GM18909 (cell line): Measurements from ENCODE around the gene PRRX2.

Experiments used
- ATAC-seq: cut with Tn5 transposase; IDR thresholded peaks from one replicate; pipeline ENCODE4 v1.9.1; 2021; ENCODE audit warnings: mild to moderate bottlenecking; ENCODE audit not compliant: unreplicated experiment, poor library complexity

PRRX2 gene

DNA sequence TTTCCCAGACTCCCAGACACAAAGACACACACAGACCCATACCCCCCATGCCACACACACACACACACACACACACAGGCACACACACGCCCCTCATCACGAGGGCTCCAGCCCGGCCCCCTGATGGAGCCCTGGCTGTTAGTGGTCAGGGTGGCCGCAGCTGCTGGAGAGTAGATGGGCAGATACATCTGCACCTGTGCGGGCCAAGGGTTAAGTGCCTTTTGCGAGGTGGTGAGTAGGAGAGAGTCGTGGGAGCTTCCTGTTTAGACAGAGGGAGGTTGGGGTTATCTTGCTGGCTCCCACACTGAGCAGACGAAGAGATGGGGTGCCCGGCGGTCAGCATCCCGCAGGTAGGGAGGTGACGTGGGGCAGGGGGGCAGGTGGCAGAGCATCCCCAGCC, 8.2 kb downstream of the PRRX2 start:
- no peak for ATAC-seq

GRCh38 chr9:129674229-129674628, 8.8 kb downstream of the PRRX2 start:
- no peak for ATAC-seq

- no peak for ATAC-seq
Observed at GRCh38 chr9:129675620-129676019, 10.2 kb downstream of the PRRX2 start.

DNA sequence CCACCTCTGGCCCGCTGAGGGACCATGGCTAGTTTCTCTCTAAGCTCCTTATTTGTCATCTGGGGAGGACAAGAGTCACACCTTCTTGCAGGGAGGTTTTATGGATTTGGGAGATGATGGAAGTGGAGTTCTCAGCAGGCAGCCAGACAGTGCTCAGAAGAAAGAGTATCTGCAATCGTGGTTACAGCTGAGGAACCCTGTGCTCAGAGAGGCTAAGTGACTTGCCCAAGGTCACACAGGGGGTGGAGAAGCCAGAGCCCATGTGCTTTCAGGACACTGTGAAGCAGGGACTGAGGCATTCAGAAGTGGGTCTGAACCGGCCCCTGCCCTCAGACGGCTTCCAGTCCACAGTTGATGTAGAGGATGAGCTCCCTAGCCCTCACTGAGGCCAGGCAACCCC, 10.8 kb downstream of the PRRX2 start:
- ATAC-seq = no peak

DNA sequence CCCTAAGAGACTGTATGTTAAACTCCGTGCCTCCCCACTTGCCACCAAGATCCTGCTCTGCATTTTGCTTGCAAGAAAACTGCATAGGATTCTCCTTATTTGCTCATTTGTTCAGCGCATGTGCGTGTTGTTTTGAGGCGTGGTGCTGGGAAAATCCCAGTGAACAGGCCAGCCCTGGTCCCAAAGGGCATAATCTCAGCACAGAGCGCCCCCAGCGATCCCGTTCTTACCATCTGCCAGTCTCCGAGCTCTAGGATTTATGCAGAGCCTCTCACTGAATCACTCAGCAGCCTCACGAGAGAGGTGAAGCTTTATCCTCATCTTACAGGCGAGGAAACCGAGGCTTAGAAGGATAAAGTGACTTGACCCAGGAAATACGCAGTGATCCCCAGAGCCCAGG, 11.5 kb downstream of the PRRX2 start:
- no peak for ATAC-seq

- ATAC-seq = no peak
Observed at GRCh38 chr9:129677456-129677855, 12.0 kb downstream of the PRRX2 start.

DNA sequence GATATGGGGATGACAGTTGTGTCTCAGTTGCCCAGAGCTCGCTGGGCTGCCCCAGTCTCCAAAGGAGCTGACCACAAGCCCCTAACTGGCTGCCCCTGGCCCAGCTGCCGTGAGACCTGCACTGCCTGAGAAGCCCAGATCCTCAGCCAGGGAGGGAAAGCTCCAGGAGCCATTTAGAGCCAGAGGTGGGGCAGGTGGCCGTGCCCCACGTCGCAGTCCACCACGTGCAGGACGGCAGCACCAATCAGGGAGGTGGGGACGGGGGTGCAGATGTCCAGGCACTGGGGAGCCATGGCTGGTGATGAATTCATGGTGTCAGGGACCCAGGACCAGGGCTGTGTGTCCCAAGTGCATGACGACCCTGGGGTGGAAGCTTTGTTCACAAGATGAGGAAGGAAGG, 13.4 kb downstream of the PRRX2 start:
- ATAC-seq = no peak

DNA sequence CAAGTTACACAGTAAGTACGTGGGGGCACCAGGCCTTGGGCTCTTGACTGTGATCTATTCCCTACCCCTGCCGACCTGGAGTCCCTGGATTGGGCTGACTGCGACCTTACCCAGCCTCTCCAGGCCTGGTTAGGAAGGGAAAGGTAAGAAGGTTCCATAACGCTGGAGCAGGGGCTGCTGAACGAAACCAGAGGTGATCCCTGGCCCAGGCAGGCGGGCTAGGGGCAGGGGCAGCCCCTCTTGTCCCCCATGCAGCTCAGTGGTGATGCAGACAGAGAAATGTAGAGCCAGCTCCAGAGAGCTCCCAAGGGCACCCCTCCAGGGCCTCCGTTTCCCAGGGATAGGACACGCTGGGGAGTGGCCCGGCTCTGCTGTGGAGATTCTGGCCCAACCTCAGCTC, 14.1 kb downstream of the PRRX2 start:
- no peak for ATAC-seq

DNA sequence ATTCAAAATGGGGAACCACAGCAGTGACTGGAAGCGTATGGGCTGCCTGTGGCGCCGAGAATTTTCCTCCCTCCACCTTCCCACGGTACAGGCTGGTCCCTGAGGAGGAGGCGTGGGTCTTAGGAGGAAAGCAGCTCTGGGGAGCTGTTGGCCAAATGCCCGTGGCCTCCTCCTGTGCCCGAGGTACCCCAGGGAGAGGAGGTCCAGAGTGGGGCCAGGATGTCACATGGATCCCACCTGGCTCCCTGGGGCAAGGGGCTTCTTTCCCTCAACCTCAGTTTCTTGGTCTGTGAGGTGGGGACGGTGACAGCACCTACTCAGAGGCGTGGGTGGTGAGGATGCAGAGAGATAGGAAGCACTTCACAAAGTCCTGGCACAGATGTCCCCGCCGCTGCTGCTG, 16.5 kb downstream of the PRRX2 start:
- ATAC-seq = no peak

DNA sequence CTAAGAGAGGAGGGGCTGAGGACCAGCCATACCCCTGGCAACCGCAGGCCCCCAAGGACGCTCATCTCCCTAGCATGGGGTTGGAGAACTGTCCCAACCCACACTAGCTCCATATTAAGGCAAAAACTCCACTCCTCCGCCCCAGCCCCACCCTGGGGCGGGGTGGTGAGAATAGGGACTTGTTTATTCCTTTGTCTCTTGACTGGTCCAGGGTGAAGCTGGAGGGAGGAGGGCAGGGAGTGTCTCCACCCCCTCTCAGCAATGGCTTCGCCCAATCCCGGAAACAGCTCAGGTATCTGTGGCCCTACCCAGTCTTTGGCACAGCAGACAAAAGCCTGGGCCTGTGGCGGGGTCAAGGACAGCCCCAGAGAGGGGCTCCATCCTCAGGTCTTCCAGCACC, 16.9 kb downstream of the PRRX2 start:
- ATAC-seq = no peak

DNA sequence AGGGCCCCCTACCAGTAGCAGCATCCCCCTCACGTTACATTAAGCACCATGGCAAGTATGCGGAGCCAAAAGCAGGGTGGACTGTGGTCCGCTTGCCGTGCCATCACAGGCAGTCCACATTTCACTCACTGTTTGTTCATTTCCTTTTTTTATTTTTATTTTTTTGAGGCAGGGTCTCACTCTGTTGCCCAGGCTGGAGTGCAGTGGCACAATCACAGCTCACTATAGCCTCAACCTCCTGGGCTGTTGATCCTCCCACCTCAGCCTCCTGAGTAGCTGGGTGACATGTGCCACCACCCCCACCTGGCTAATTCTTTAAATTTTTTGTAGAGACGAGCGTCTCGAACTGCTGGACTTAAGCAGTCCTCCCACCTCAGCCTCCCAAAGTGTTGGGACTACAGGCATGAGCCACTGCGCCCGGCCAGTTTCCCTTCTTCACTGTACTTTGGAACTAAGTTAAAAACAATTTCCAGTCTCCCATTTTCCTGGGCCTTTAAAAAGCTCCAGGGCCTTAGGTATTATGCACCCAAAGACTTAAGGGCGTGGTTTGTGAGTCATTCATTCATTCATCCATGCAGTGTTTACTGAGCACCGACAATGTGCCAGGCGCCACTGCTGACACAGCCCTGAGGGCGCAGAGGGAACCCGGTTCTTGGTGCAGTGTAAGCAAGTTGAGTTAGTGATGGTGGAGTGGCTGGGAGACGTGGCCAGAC, 19.9 kb downstream of the PRRX2 start:
- no peak for ATAC-seq

- ATAC-seq = no peak
Observed at GRCh38 chr9:129685933-129686259, 20.4 kb downstream of the PRRX2 start.

DNA sequence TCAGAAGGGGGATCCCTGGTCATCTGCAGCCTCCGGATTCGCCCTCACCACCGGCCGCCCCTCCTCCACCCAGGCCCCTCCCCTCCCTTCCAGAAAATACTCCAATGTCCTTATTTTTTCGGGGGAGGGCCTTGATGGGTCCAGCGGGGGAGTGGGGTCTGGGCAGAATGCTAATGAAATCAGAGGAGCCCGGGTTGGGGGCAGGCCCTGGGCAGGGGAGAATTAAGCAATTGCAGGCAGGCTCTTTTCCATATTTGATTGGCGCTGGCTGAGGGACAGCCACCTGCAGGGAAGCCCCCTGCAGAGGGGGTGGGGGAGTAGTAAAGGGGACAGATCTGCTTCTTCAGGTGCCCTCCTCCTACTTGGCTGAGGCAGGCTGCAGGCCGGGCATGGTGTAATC, 21.3 kb downstream of the PRRX2 start:
- ATAC-seq = no peak

GRCh38 chr9:129687391-129687790, 21.9 kb downstream of the PRRX2 start:
- no peak for ATAC-seq

- ATAC-seq = no peak
Observed at GRCh38 chr9:129688285-129689043, 23.0 kb downstream of the PRRX2 start.

- no peak for ATAC-seq
Observed at GRCh38 chr9:129692534-129692933, 27.1 kb downstream of the PRRX2 start.

GRCh38 chr9:129693741-129694140, 28.3 kb downstream of the PRRX2 start:
- ATAC-seq = no peak

GRCh38 chr9:129694243-129694646, 28.8 kb downstream of the PRRX2 start:
- no peak for ATAC-seq

DNA sequence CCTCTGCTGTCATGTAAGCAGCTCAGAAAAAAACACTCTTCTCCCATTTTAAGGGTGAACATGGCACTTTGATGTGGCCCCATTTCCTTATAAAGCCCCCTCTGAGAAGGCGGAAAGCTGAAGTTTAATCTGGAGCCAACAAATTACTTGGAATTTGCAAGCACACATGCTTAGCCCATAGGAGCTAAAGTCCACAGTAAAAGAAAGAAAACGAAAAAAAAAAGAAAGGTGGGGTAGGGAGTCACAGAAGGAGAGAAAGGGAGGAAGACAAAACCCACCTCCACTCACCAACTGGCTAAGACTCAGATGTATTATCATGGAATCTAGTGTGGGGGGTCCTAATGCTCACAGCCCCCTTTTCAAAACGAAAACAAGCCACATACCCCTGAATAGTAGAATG, 30.4 kb downstream of the PRRX2 start:
- no peak for ATAC-seq

DNA sequence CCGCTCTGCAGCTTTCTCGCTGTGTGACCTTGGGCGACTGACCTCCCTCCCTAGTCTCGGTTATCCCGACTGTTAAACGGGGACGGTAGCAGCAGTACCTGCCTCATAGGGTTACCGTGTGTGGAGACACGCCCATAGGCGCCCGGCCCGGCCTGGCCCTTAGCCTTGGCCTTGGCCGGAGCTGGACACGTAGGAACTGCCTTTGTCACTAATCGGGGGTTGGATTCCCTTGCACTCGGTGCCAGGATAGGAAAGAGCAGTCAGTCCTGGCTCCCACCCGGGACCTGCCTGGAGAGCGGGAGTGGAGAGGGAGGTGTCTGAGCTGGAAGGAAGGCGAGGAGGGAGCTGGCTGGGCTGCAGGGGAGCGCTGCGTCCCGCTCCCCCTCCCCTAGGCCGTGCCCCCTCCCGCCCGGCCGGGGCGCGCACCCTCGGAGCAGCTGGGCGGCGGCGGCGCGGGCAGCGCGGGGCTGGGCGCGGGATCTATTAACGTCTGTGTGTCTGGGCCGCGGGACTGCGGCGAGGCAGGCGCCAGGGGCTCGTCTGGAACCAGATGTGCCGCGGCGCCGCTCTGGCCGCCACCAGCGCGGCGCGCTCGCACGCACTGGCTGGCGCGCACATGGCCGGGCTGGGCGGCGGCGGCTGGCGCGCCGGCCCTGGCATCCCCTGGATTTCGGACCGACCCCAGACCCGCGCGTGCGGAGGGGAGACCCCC, 31.7 kb downstream of the PRRX2 start:
- no peak for ATAC-seq

DNA sequence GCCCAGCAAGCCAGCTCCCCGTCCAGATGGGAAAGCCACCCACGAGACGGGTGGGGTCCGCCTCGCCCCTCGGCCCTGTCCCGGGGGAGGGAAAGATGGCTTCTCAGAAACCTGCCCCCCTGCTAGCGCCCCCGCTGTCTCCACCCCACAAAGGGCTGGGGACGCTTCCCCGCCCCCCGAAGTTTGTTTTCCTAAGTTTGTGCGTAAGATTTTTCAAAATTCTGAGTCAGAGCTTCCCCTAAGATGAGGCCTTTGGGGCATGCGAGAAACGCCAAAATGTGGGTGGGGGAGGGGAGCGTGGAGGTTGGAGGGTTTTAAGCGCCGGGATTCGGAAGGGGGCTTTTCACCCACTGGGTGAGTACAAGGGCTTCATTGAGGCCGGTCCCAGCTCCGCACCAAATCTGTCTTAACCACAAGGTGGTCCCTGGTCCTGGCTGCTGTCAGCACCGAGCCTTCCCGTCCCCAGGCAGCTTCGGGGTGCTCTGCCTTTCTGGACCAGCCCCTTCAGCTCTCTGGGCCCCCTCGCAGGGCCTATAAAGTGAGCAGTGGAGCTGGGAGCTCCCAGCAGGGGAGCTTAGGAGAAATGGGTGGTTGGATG, 32.3 kb downstream of the PRRX2 start:
- ATAC-seq = no peak
